Measurements from ENCODE around the gene AFF3.
"Not testable (repeated sequence)": the region's sequence is repeated elsewhere in the genome, so short reads cannot be mapped to it uniquely, and the experiment has no call there.

The AFF3 gene

GRCh38 chr2:100176925-100177324, 34.5 kb upstream of the AFF3 start:
- TF ChIP-seq CTCF (IDR thresholded peaks at IDR 0.05; ENCODE audit: borderline replicate concordance, insufficient read depth, low read depth, low read length): no peak
- H3K4me3 ChIP-seq (ENCODE audit: low read depth, low read length): no peak overlapping the region

- no peak for TF ChIP-seq CTCF (IDR thresholded peaks at IDR 0.05; ENCODE audit: borderline replicate concordance, insufficient read depth, low read depth, low read length)
- no peak overlapping the region for H3K4me3 ChIP-seq (ENCODE audit: low read depth, low read length)
These were observed 31.6 kb upstream of the AFF3 start for GRCh38 chr2:100174026-100174431.

- no peak overlapping the region for H3K4me3 ChIP-seq (ENCODE audit: low read depth, low read length)
- no peak for TF ChIP-seq CTCF (IDR thresholded peaks at IDR 0.05; ENCODE audit: borderline replicate concordance, insufficient read depth, low read depth, low read length)
These were observed 24.3 kb upstream of the AFF3 start for GRCh38 chr2:100166701-100167100.

- TF ChIP-seq CTCF (IDR thresholded peaks at IDR 0.05; ENCODE audit: borderline replicate concordance, insufficient read depth, low read depth, low read length): no peak
- no peak overlapping the region for H3K4me3 ChIP-seq (ENCODE audit: low read depth, low read length)
These were observed 21.2 kb upstream of the AFF3 start for GRCh38 chr2:100163605-100164004.

GRCh38 chr2:100161945-100162620, 19.7 kb upstream of the AFF3 start:
- no peak for TF ChIP-seq CTCF (IDR thresholded peaks at IDR 0.05; ENCODE audit: borderline replicate concordance, insufficient read depth, low read depth, low read length)
- H3K4me3 ChIP-seq (ENCODE audit: low read depth, low read length): no peak overlapping the region

GRCh38 chr2:100160396-100160795, 18.0 kb upstream of the AFF3 start:
- no peak overlapping the region for H3K4me3 ChIP-seq (ENCODE audit: low read depth, low read length)
- no peak for TF ChIP-seq CTCF (IDR thresholded peaks at IDR 0.05; ENCODE audit: borderline replicate concordance, insufficient read depth, low read depth, low read length)

GRCh38 chr2:100151832-100152231, 9.4 kb upstream of the AFF3 start:
- H3K4me3 ChIP-seq (ENCODE audit: low read depth, low read length): not testable (repeated sequence)

Measured in GM12875 (cell line).